Upper lobe of right lung (tissue), 1 donor: ENCODE measurements around the gene SSBP2. TPM values are rescaled to one million over a fixed set of nuclear protein-coding genes. Genes with fewer than 3 reads are reported as not detected.
A peak's percentile ranks its signal among the peaks of the same experiment; 100 is the strongest.

Experiments
- ATAC-seq: fragments of 200-7000 bp; cut with Tn5 transposase; one replicate; pipeline ENCODE4 v1.9.1; 2020; ENCODE audit warnings: mild to moderate bottlenecking, moderate library complexity
- DNase-seq: peaks from one replicate; pipeline ENCODE4 v3.0.0-alpha.2; 2020
- H3K27ac ChIP-seq: fragments of 200-600 bp; one replicate; pipeline ENCODE4 v1.8.0; 2022
- H3K27me3 ChIP-seq: fragments of 200-600 bp; one replicate; pipeline ENCODE4 v1.8.0; 2022; ENCODE audit warnings: mild to moderate bottlenecking
- H3K36me3 ChIP-seq: fragments of 200-600 bp; one replicate; pipeline ENCODE4 v1.8.0; 2022
- H3K4me1 ChIP-seq: fragments of 200-600 bp; one replicate; pipeline ENCODE4 v1.8.0; 2022
- H3K4me3 ChIP-seq: fragments of 200-600 bp; one replicate; pipeline ENCODE4 v1.8.0; 2022; ENCODE audit warnings: mild to moderate bottlenecking
- H3K9me3 ChIP-seq: fragments of 200-600 bp; one replicate; pipeline ENCODE4 v1.8.0; 2022
- intact Hi-C: fragments of 100-400 bp; cut with DNase I; formaldehyde crosslinking; loops from one replicate; pipeline ENCODE4 v1.11.0; 2022
- total RNA-seq: library from RNA; stranded (reverse); fragmentation: NEBNext Ultra II Directional; extraction: Animal tissue kit (Norgen Biotek cat#: 25700); gene quantifications from one replicate; pipeline ENCODE4 v1.2.1, GENCODE V29; 2021
- TF ChIP-seq, protein P1 (sequence below): fragments of 200-600 bp; IDR thresholded peaks from one replicate; pipeline ENCODE4 v1.8.0; 2022; ENCODE audit warnings: antibody characterized with exemption
- donor health status: DM: no; HTN: yes; CAD: no; lungs with severe emphysema.

SSBP2 gene
- total RNA-seq, 1 donor from 2014 or later, result 43.8 TPM

DNA sequence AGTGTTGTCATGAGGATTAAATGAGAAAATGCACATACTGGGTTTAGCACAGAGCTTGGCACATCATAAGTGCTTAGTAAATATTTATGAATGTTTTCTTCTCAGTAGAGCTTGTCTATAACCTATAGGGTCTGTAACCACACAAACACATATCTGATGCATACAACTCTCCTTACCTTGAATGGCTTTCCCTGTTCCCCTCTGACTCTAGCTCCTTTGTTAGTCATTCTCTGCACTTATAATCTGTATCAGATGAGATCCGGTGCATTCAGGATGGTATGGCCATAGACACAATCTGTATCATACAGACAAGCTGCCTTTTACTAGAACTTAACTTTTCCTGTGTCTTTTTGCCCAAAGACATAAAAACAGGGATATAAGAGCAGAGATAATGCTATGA, 11.1 kb upstream of the SSBP2 start:
- Histone ChIP-seq H3K27me3 (no peaks in the 10 kb centered on the region), H3K9me3 (no peaks in the 10 kb centered on the region), H3K4me1 (no peaks in the 10 kb centered on the region), H3K36me3 (no peaks in the 10 kb centered on the region), H3K27ac (no peak overlapping the region), H3K4me3 (no peak overlapping the region)
- intact Hi-C loops, result no loop called here
- ATAC-seq (no peak), DNase-seq (no peak)
- TF ChIP-seq, protein P1, sequence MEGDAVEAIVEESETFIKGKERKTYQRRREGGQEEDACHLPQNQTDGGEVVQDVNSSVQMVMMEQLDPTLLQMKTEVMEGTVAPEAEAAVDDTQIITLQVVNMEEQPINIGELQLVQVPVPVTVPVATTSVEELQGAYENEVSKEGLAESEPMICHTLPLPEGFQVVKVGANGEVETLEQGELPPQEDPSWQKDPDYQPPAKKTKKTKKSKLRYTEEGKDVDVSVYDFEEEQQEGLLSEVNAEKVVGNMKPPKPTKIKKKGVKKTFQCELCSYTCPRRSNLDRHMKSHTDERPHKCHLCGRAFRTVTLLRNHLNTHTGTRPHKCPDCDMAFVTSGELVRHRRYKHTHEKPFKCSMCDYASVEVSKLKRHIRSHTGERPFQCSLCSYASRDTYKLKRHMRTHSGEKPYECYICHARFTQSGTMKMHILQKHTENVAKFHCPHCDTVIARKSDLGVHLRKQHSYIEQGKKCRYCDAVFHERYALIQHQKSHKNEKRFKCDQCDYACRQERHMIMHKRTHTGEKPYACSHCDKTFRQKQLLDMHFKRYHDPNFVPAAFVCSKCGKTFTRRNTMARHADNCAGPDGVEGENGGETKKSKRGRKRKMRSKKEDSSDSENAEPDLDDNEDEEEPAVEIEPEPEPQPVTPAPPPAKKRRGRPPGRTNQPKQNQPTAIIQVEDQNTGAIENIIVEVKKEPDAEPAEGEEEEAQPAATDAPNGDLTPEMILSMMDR, result no peak

DNA sequence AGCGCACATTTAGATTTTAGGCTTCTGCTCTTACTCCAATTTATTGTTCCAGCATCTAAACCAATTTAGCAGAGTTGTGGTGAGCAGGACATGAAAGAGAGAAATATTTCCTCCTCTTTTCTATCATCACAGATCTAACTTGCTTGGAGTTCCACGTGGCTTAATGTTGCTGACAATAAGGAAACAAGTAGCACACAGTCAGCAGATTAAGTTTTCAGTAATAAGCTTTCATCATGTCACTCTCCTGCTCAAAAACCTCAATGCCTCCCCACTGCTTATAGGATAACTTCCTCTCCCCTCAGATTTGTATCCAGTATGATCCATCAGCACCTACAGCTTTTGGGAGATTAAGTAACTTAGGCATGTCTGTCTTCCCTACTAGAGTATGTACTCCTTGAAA, 10.4 kb upstream of the SSBP2 start:
- TF ChIP-seq, protein P1, result no peak
- no peak overlapping the region for H3K4me3 ChIP-seq
- DNase-seq, result no peak
- no peaks in the 10 kb centered on the region for H3K9me3 ChIP-seq
- no peaks in the 10 kb centered on the region for H3K27me3 ChIP-seq
- H3K36me3 ChIP-seq, result no peaks in the 10 kb centered on the region
- H3K4me1 ChIP-seq, result peaks cover under 1% of the 10 kb centered on the region
- no peak overlapping the region for H3K27ac ChIP-seq
- ATAC-seq, result no peak
- intact Hi-C loops, result no loop called here

DNA sequence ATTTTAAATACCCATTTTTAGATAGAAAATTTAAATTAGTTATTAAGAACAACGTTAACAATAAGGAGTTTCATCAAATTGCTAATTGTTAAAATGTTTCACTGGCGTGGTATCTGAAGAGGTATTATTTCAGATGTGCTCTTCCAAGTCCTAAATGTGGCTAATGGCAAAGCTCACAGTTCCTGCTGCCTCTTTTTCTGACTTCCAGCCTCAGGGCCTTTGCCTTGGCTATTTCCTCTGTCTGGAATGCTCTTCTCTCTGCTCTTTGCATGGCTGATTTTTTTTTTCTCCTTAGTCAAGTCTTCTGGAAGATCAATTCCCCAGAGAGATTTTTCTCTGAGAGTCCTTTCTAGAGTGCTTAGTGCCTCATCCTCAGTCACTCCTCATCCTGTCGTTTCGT, 9.6 kb upstream of the SSBP2 start:
- DNase-seq (no peak), ATAC-seq (no peak)
- no peak overlapping the region for H3K27ac ChIP-seq
- no peaks in the 10 kb centered on the region for H3K36me3 ChIP-seq
- peaks cover 8% of the 10 kb centered on the region for H3K4me1 ChIP-seq
- H3K27me3 ChIP-seq, result no peaks in the 10 kb centered on the region
- intact Hi-C loops, result no loop called here
- TF ChIP-seq, protein P1, result no peak
- no peak overlapping the region for H3K4me3 ChIP-seq
- no peaks in the 10 kb centered on the region for H3K9me3 ChIP-seq

DNA sequence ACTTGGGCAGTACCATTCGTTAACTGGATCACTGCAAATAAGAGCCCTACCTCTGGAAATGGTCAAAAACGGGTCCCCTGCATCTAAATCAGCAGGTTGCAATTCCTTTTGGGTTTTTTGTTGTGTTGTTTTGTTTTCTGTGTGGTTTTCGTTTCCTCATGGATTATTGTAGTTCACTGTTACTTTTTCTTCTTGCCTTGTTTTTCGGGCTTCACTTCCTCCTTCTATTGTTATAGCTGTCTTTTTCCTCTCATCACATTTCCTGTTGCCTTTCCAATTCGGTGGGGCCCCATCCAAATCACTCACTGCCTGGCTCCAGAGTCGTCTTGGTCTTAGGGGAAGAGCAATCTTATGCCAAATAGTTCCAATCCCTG, 8.7 kb upstream of the SSBP2 start:
- Histone ChIP-seq H3K9me3 (no peaks in the 10 kb centered on the region), H3K27me3 (no peaks in the 10 kb centered on the region), H3K27ac (no peak overlapping the region), H3K4me1 (peaks cover 14% of the 10 kb centered on the region), H3K36me3 (no peaks in the 10 kb centered on the region), H3K4me3 (no peak overlapping the region)
- intact Hi-C loops, result loop anchor here (10.0 kb wide), 1 partner anchor 95 kb away; no protein-coding TSS in a partner anchor
- no peak for DNase-seq
- ATAC-seq, result no peak
- TF ChIP-seq, protein P1, result no peak

DNA sequence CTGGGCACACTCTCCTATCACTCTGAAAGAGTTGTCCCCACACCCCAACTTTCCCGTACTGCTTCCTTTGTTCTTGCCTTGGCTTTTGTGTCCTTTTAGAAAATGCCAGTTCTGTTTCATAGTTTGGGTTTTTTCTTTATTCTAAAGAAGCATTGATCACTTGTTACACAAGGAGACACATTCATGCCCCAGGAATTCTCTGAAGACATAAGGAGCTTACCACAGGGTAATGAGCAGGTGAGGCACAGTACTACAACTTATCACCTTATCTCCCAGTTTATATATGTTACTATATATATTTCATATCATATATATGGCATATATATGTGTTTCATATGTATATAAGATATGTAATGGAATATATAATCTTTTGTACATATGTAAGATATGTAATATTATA, 6.5 kb upstream of the SSBP2 start:
- no peak overlapping the region for H3K4me3 ChIP-seq
- TF ChIP-seq, protein P1, result no peak
- intact Hi-C loops, result loop anchor here (10.0 kb wide), 1 partner anchor 97 kb away; no protein-coding TSS in a partner anchor
- no peaks in the 10 kb centered on the region for H3K9me3 ChIP-seq
- no peak for DNase-seq
- peaks cover 16% of the 10 kb centered on the region for H3K4me1 ChIP-seq
- H3K27me3 ChIP-seq, result no peaks in the 10 kb centered on the region
- no peaks in the 10 kb centered on the region for H3K36me3 ChIP-seq
- no peak for ATAC-seq
- no peak overlapping the region for H3K27ac ChIP-seq

DNA sequence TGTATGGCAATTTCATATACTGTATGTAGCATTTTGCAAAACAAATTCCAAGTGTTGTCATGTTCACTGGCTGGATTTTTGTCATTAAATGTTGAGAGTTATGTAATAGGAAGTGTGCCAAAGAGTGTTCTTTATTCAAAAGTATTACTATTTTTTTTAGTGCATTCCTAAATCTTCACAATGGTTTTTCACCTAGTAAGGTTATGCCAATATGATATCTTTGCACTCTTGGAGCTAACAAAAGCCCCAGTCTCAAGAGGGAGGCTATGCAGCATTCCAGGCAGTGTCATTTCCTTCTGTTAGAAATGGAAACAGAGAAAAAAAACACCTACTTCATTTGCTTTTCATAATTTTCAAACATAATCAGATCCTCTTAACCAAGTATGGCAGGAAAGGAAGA, 5.1 kb upstream of the SSBP2 start:
- no peak overlapping the region for H3K4me3 ChIP-seq
- TF ChIP-seq, protein P1, result no peak

More for the DNA sequence above, 5.1 kb upstream of the SSBP2 start:
- intact Hi-C loops, result loop anchor here (10.0 kb wide), 1 partner anchor 99 kb away; no protein-coding TSS in a partner anchor
- no peaks in the 10 kb centered on the region for H3K9me3 ChIP-seq
- peak overlapping the region; percentile 31 for H3K27ac ChIP-seq
- DNase-seq, result no peak
- no peaks in the 10 kb centered on the region for H3K36me3 ChIP-seq
- H3K27me3 ChIP-seq, result no peaks in the 10 kb centered on the region
- H3K4me1 ChIP-seq, result peaks cover 23% of the 10 kb centered on the region
- no peak for ATAC-seq
